Osteoblast (primary cell): ENCODE data around the gene KRTAP15-1. TPM values are rescaled to one million over a fixed set of nuclear protein-coding genes. Genes with fewer than 3 reads are reported as not detected.
A peak's percentile ranks its signal among the peaks of the same experiment; 100 is the strongest.

Experiments used
- DNase-seq: peaks from one replicate; pipeline ENCODE4 v3.0.0; 2011; ENCODE audit warnings: low spot score, mixed read lengths; ENCODE audit not compliant: insufficient read length; ENCODE audit errors: missing footprints
- H2AFZ ChIP-seq: 2 replicates; pipeline ENCODE4 v1.6.0; 2011; ENCODE audit warnings: mild to moderate bottlenecking, low read length
- H3K27ac ChIP-seq: 2 replicates; pipeline ENCODE4 v1.5.1; 2011; ENCODE audit warnings: mild to moderate bottlenecking, low read depth, low read length, moderate library complexity
- H3K27me3 ChIP-seq: 2 replicates; pipeline ENCODE4 v1.6.0; 2012; ENCODE audit warnings: mild to moderate bottlenecking, control low read depth, inconsistent platforms, low read length, moderate library complexity; ENCODE audit not compliant: insufficient read depth
- H3K36me3 ChIP-seq: 2 replicates; pipeline ENCODE4 v1.5.1; 2011; ENCODE audit warnings: mild to moderate bottlenecking, low read length, control low read depth, moderate library complexity; ENCODE audit not compliant: insufficient read depth
- H3K4me1 ChIP-seq: 2 replicates; pipeline ENCODE4 v1.5.1; 2011; ENCODE audit warnings: mild to moderate bottlenecking, low read length, control low read depth, moderate library complexity; ENCODE audit not compliant: insufficient read depth
- H3K4me2 ChIP-seq: 2 replicates; pipeline ENCODE4 v1.6.0; 2011; ENCODE audit warnings: mild to moderate bottlenecking, low read length; ENCODE audit not compliant: insufficient read depth
- H3K4me3 ChIP-seq: fragments of 200-600 bp; sonication (generic); 3 replicates; pipeline ENCODE4 v1.5.1; 2012; ENCODE audit warnings: mild to moderate bottlenecking, low read length, inconsistent platforms; ENCODE audit not compliant: insufficient read depth
- H3K79me2 ChIP-seq: 2 replicates; pipeline ENCODE4 v1.6.0; 2012; ENCODE audit warnings: mild to moderate bottlenecking, low read length, control low read depth, inconsistent platforms; ENCODE audit not compliant: insufficient read depth
- H3K9me3 ChIP-seq: 2 replicates; pipeline ENCODE4 v1.5.1; 2011; ENCODE audit warnings: low read depth, low read length, control low read depth
- H4K20me1 ChIP-seq: 2 replicates; pipeline ENCODE4 v1.6.0; 2012; ENCODE audit warnings: mild to moderate bottlenecking, low read length, control low read depth; ENCODE audit not compliant: insufficient read depth
- CTCF ChIP-seq: IDR thresholded peaks from 2 replicates; pipeline ENCODE4 v1.5.1; 2011; ENCODE audit warnings: mild to moderate bottlenecking, low read depth, low read length, moderate library complexity; ENCODE audit errors: extremely low read depth
- total RNA-seq: library from RNA; depleted of rRNA; stranded (reverse); fragments of >200 nt; gene quantifications from 2 replicates; pipeline ENCODE4 v1.2.3, GENCODE V29; 2012

KRTAP15-1 gene
- total RNA-seq, 1 donor = not detected

- no peaks in the 10 kb centered on the region for H3K36me3 ChIP-seq
- no peak overlapping the region for H3K4me3 ChIP-seq
- no peaks in the 10 kb centered on the region for H3K4me1 ChIP-seq
- H3K27me3 ChIP-seq = no peaks in the 10 kb centered on the region
- no peak overlapping the region for H3K4me2 ChIP-seq
- H3K27ac ChIP-seq = no peak overlapping the region
- no peaks in the 10 kb centered on the region for H4K20me1 ChIP-seq
- DNase-seq = no peak
- no peaks in the 10 kb centered on the region for H3K79me2 ChIP-seq
- H3K9me3 ChIP-seq = no peaks in the 10 kb centered on the region
- H2AFZ ChIP-seq = no peak overlapping the region
- TF ChIP-seq CTCF = no peak
Measured at GRCh38 chr21:30447056-30447455, 7.0 kb downstream of the KRTAP15-1 start.

- no peak for TF ChIP-seq CTCF
- H2AFZ ChIP-seq = no peak overlapping the region
Measured at GRCh38 chr21:30448514-30448913, 8.4 kb downstream of the KRTAP15-1 start.

GRCh38 chr21:30463713-30464112 lies 23.6 kb downstream of the KRTAP15-1 start:
- Histone ChIP-seq H3K27ac (no peak overlapping the region), H3K4me2 (no peak overlapping the region), H2AFZ (no peak overlapping the region), H3K4me3 (no peak overlapping the region), H3K79me2 (no peaks in the 10 kb centered on the region), H4K20me1 (no peaks in the 10 kb centered on the region), H3K4me1 (no peaks in the 10 kb centered on the region), H3K27me3 (no peaks in the 10 kb centered on the region), H3K36me3 (no peaks in the 10 kb centered on the region), H3K9me3 (peaks cover 2% of the 10 kb centered on the region)
- DNase-seq = no peak
- TF ChIP-seq CTCF = peak; percentile 26

More at GRCh38 chr21:30448514-30448913, 8.4 kb downstream of the KRTAP15-1 start:
- no peaks in the 10 kb centered on the region for H3K36me3 ChIP-seq
- no peaks in the 10 kb centered on the region for H3K79me2 ChIP-seq
- no peak overlapping the region for H3K4me3 ChIP-seq
- no peaks in the 10 kb centered on the region for H3K4me1 ChIP-seq
- no peaks in the 10 kb centered on the region for H4K20me1 ChIP-seq
- no peak for DNase-seq
- H3K9me3 ChIP-seq = no peaks in the 10 kb centered on the region
- no peak overlapping the region for H3K4me2 ChIP-seq
- H3K27me3 ChIP-seq = no peaks in the 10 kb centered on the region
- no peak overlapping the region for H3K27ac ChIP-seq

GRCh38 chr21:30468900-30469714 lies 29.0 kb downstream of the KRTAP15-1 start:
- no peaks in the 10 kb centered on the region for H3K36me3 ChIP-seq
- no peak overlapping the region for H2AFZ ChIP-seq
- no peak overlapping the region for H3K4me3 ChIP-seq
- no peaks in the 10 kb centered on the region for H3K27me3 ChIP-seq
- TF ChIP-seq CTCF = no peak
- H4K20me1 ChIP-seq = no peaks in the 10 kb centered on the region
- DNase-seq = no peak
- H3K9me3 ChIP-seq = no peaks in the 10 kb centered on the region
- H3K4me1 ChIP-seq = no peaks in the 10 kb centered on the region
- H3K27ac ChIP-seq = no peak overlapping the region
- H3K4me2 ChIP-seq = no peak overlapping the region
- H3K79me2 ChIP-seq = no peaks in the 10 kb centered on the region
